ENCODE measurements around the gene ACVRL1.

Gene ACVRL1

GRCh38 chr12:51944608-51945233 is 37.4 kb downstream of the ACVRL1 start:
- no peak for DNase-seq

- no peak for DNase-seq
Observed at GRCh38 chr12:51947246-51947996, 40.1 kb downstream of the ACVRL1 start.

GRCh38 chr12:51948066-51948465 is 40.8 kb downstream of the ACVRL1 start:
- no peak for DNase-seq

GRCh38 chr12:51949342-51950030 is 42.2 kb downstream of the ACVRL1 start:
- no peak for DNase-seq

- DNase-seq = no peak
Observed at GRCh38 chr12:51950682-51951198, 43.4 kb downstream of the ACVRL1 start.

- peak; percentile 87 for DNase-seq
Observed at GRCh38 chr12:51951199-51951842, 44.0 kb downstream of the ACVRL1 start, which contains the start of gene ACVR1B. Gene ACVR1B (plus strand): TSS chr12:51951699. CDS start chr12:51951744, 45 bp downstream.

- peak; percentile 14 for DNase-seq
Observed at GRCh38 chr12:51951843-51952722, 44.8 kb downstream of the ACVRL1 start.

- no peak for DNase-seq
Observed at GRCh38 chr12:51953089-51953488, 45.8 kb downstream of the ACVRL1 start.

- DNase-seq = no peak
Observed at GRCh38 chr12:51953864-51954263, 46.6 kb downstream of the ACVRL1 start.

- no peak for DNase-seq
Observed at GRCh38 chr12:51954561-51955361, 47.5 kb downstream of the ACVRL1 start.

GRCh38 chr12:51955702-51956101 is 48.4 kb downstream of the ACVRL1 start:
- DNase-seq = no peak

- no peak for DNase-seq
Observed at GRCh38 chr12:51958542-51958941, 51.2 kb downstream of the ACVRL1 start.

- no peak for DNase-seq
Observed at GRCh38 chr12:51959211-51959610, 51.9 kb downstream of the ACVRL1 start.

- DNase-seq = no peak
Observed at GRCh38 chr12:51959921-51960320, 52.6 kb downstream of the ACVRL1 start.

- no peak for DNase-seq
Observed at GRCh38 chr12:51960488-51960887, 53.2 kb downstream of the ACVRL1 start.

- no peak for DNase-seq
Observed at GRCh38 chr12:51960890-51961289, 53.6 kb downstream of the ACVRL1 start.

- DNase-seq = no peak
Observed at GRCh38 chr12:51961834-51962233, 54.5 kb downstream of the ACVRL1 start.

GRCh38 chr12:51962737-51963136 is 55.4 kb downstream of the ACVRL1 start:
- DNase-seq = no peak

GRCh38 chr12:51963477-51963876 is 56.2 kb downstream of the ACVRL1 start:
- DNase-seq = no peak

GRCh38 chr12:51969643-51970042 is 62.3 kb downstream of the ACVRL1 start:
- DNase-seq = no peak

Data from CD4-positive, alpha-beta T cell treated with Interferon gamma for 1 hour (primary cell).